K562 (cell line): Measurements from ENCODE around the gene HINT3. TPM values are rescaled to one million over a fixed set of nuclear protein-coding genes. Genes with fewer than 3 reads are reported as not detected.
"Not testable (repeated sequence)": the region's sequence is repeated elsewhere in the genome, so short reads cannot be mapped to it uniquely, and the experiment has no call there.

Experiments
- ATAC-seq: fragments of 200-7000 bp; cut with Tn5 transposase; 3 replicates; pipeline ENCODE4 v1.9.1; 2020; ENCODE audit warnings: moderate library complexity
- BruUV-seq: library from RNA; stranded (reverse); fragments of 400-500 nt; replicated peaks from 2 replicates; lab custom pipeline; 2021; lab: Mats Ljungman, UMichigan
- CTCF ChIA-PET: fragments of 300-600 bp; formaldehyde crosslinking; extraction: SDS; loops from one replicate; lab custom pipeline; 2021; ENCODE audit warnings: low intra/inter-chr PET ratio; lab: Yijun Ruan, JAX
- POLR2A ChIA-PET: fragments of 300-600, 350-650 bp; sonication (Branson Sonifier 250); formaldehyde crosslinking; extraction: SDS; loops from one replicate; lab custom pipeline; 2021; ENCODE audit warnings: antibody characterized with exemption, inconsistent platforms; lab: Yijun Ruan, JAX
- DNase-seq, 4 experiments: peaks; one replicate each; pipeline versions ENCODE4 v3.0.0 to v3.0.0-alpha.2; 2011 to 2018; ENCODE audit warnings: low spot score in 3 of 4, mixed read lengths in 3 of 4; ENCODE audit errors: extremely low read depth in 1 of 4
- FAIRE-seq: peaks from 2 replicates; lab custom pipeline; 2011; peaks lifted over from hg19 to GRCh38; lab: Jason Lieb, UNC
- H2AFZ ChIP-seq: 2 replicates; pipeline ENCODE4 v1.6.0; 2011; ENCODE audit warnings: low read depth, low read length, control low read depth, inconsistent platforms
- H3K27ac ChIP-seq: fragments of 200-600 bp; 3 replicates; pipeline ENCODE4 v1.8.0; 2011; ENCODE audit warnings: low read depth, mild to moderate bottlenecking, control low read depth, inconsistent platforms, low read length, moderate library complexity, mixed read lengths; ENCODE audit errors: extremely low read depth
- H3K27me3 ChIP-seq, 2 experiments: fragments of 300-600 bp in 1 of 2; 2 replicates in 1 of 2; 3 replicates in 1 of 2; pipeline versions ENCODE4 v1.6.0 to v1.8.0; 2011; ENCODE audit warnings: inconsistent platforms in 2 of 2, low read length in 2 of 2, mild to moderate bottlenecking in 1 of 2, mixed read lengths in 1 of 2, moderate library complexity in 1 of 2; ENCODE audit not compliant: control insufficient read depth in 2 of 2, insufficient read depth in 2 of 2
- H3K36me3 ChIP-seq: fragments of 300-600 bp; 3 replicates; pipeline ENCODE4 v1.8.0; 2011; ENCODE audit warnings: mild to moderate bottlenecking, low read length, inconsistent platforms; ENCODE audit not compliant: control insufficient read depth, insufficient read depth
- H3K4me1 ChIP-seq, 2 experiments: fragments of 200-600 bp in 1 of 2; replicated peaks in 1 of 2; 2 replicates in 1 of 2; 3 replicates in 1 of 2; pipeline versions ENCODE4 v1.5.1 to v1.8.0; 2011; ENCODE audit warnings: inconsistent platforms in 2 of 2, low read length in 2 of 2, mild to moderate bottlenecking in 1 of 2, mixed read lengths in 1 of 2, moderate library complexity in 1 of 2; ENCODE audit not compliant: control insufficient read depth in 2 of 2, insufficient read depth in 2 of 2
- H3K4me2 ChIP-seq: 2 replicates; pipeline ENCODE4 v1.6.1; 2011; ENCODE audit warnings: low read length, control low read depth, inconsistent platforms, mixed read lengths; ENCODE audit not compliant: insufficient read depth
- H3K4me3 ChIP-seq: fragments of 200-600 bp; sonication (generic), shearing (Covaris generic); 2 replicates; pipeline ENCODE4 v1.5.1; 2016; ENCODE audit warnings: control low read depth, inconsistent platforms
- H3K79me2 ChIP-seq: fragments of 200-600 bp; 3 replicates; pipeline ENCODE4 v1.8.0; 2011; ENCODE audit warnings: low read length, inconsistent platforms; ENCODE audit not compliant: control insufficient read depth, insufficient read depth
- H3K9ac ChIP-seq, 2 experiments: 2 replicates each; pipeline versions ENCODE4 v1.6.0 to v1.6.1; 2011; ENCODE audit warnings: low read depth in 2 of 2, low read length in 2 of 2, control low read depth in 1 of 2, inconsistent platforms in 1 of 2, mild to moderate bottlenecking in 1 of 2, mixed read lengths in 1 of 2; ENCODE audit not compliant: insufficient read depth in 1 of 2
- H3K9me1 ChIP-seq: one replicate; pipeline ENCODE4 v1.6.0; 2011; ENCODE audit warnings: inconsistent platforms, mild to moderate bottlenecking, low read length, moderate library complexity; ENCODE audit not compliant: control insufficient read depth, insufficient read depth
- H3K9me3 ChIP-seq: replicated peaks from 2 replicates; pipeline ENCODE4 v1.5.1; 2011; ENCODE audit warnings: low read depth, low read length, inconsistent platforms; ENCODE audit not compliant: control insufficient read depth, insufficient read depth
- H4K20me1 ChIP-seq: replicated peaks from 2 replicates; pipeline ENCODE4 v1.6.1; 2011; ENCODE audit warnings: low read length, inconsistent platforms, mixed read lengths; ENCODE audit not compliant: control insufficient read depth, insufficient read depth
- BCOR ChIP-seq: fragments of 450-650 bp; IDR thresholded peaks from 2 replicates; pipeline ENCODE4 v1.6.1; 2016
- KDM1A ChIP-seq, 2 experiments: fragments of 450-650 bp; IDR thresholded peaks; 2 replicates each; pipeline ENCODE4 v1.6.1; 2016; ENCODE audit warnings: mild to moderate bottlenecking in 2 of 2
- ZNF146 ChIP-seq: IDR thresholded peaks from one replicate; pipeline ENCODE4 v1.6.1; 2018; ENCODE audit warnings: missing compliant biosample characterization; ENCODE audit not compliant: unreplicated experiment
- WGBS: fragments of 100-300 bp; shearing (Covaris generic); methylation state at CpG from one replicate; pipeline ENCODE4 v1.1.6; 2016; ENCODE audit warnings: low coverage, mixed read lengths; ENCODE audit not compliant: insufficient coverage; ENCODE audit errors: missing lambda C conversion rate; 5-methylcytosine and 5-hydroxymethylcytosine counted together
- in situ Hi-C: fragments of 300-500 bp; cut with MboI; formaldehyde crosslinking; loops from 4 replicates; pipeline ENCODE4 v1.15.0; 2018; ENCODE audit warnings: inconsistent platforms, mixed read lengths
- intact Hi-C: fragments of 100-400 bp; cut with micrococcal nuclease; formaldehyde crosslinking; loops from 2 replicates; pipeline ENCODE4 v1.14.2; 2022
- polyA plus RNA-seq, 8 experiments: library from polyadenylated mRNA; depleted of rRNA in 4 of 8; stranded (reverse) in 5 of 8; unstranded in 3 of 8; fragments of >200 nt; fragmentation: Nextera tagmentation in 2 of 8; fragmentation: Illumina TruSeq in 1 of 8; extraction: Ambion mirVana in 2 of 8; extraction: Trizol in 1 of 8; gene quantifications; 2 replicates each; pipeline versions ENCODE4 v1.2.1 to v1.2.3, GENCODE V29; 2011 to 2014; ENCODE audit warnings: inconsistent platforms in 1 of 8, missing spikeins in 1 of 8
- total RNA-seq, 7 experiments: library from RNA; depleted of rRNA in 6 of 7; stranded (reverse); fragments of >200 nt in 6 of 7; fragmentation: Illumina TruSeq in 2 of 7; extraction: Trizol in 2 of 7; gene quantifications; 2 replicates each; pipeline versions ENCODE4 v1.2.1 to v1.2.3, GENCODE V29; 2011 to 2021; ENCODE audit warnings: low replicate concordance in 1 of 7
- TF ChIP-seq, protein P1 (sequence below): fragments of 450-650 bp; IDR thresholded peaks from 2 replicates; pipeline ENCODE4 v1.6.1; 2017; ENCODE audit warnings: antibody characterized with exemption, mild to moderate bottlenecking

HINT3 gene
- total and polyA plus RNA-seq, 9 of the 15 experiments (the other 6 are each of a cell fraction or from before 2014, with no cell fraction given), result 1.4 to 16.6 (median 10.8) TPM

GRCh38 chr6:125935520-125935919 lies 21.1 kb upstream of the HINT3 start:
- BruUV-seq, H3K9me3 ChIP-seq, DNase-seq, in situ Hi-C loops, FAIRE-seq, CTCF ChIA-PET, intact Hi-C loops, H3K36me3 ChIP-seq, H3K4me1 ChIP-seq, H3K9me1 ChIP-seq, H3K27ac ChIP-seq, H3K9ac ChIP-seq, POLR2A ChIA-PET, H3K4me2 ChIP-seq, H3K4me3 ChIP-seq, H3K79me2 ChIP-seq, ATAC-seq, H3K27me3 ChIP-seq, H2AFZ ChIP-seq, H4K20me1 ChIP-seq: not testable (repeated sequence)
- TF ChIP-seq ZNF146 (CRISPR knock-in tag), result peak; percentile 87
- TF ChIP-seq BCOR, result peak; percentile 24; the same call in 1 of the 2 replicates
- 0 out of 4 replicates have a peak, but pooled peaks of 1 of the 2 experiments have one; percentile 22 for TF ChIP-seq KDM1A (IDR thresholded peaks at IDR 0.05)
- WGBS, result 57% methylated on average over 5 of the region's 5 CpGs

GRCh38 chr6:125939026-125939425 lies 17.5 kb upstream of the HINT3 start:
- no peak overlapping the region for H3K27ac ChIP-seq
- peaks cover 10 to 31% of the 10 kb centered on the region in 2 experiments for H3K4me1 ChIP-seq
- no peak for DNase-seq
- no peaks in the 10 kb centered on the region for H3K27me3 ChIP-seq
- no peak overlapping the region for H3K4me2 ChIP-seq
- H3K9ac ChIP-seq, result no peak overlapping the region
- intact Hi-C loops, result no loop called here
- ChIA-PET POLR2A (interaction anchor here (4.0 kb wide), 1 partner anchor 16 kb away, joined by 18 read pairs; the partner anchor contains the start of gene HINT3), CTCF (no interaction called here)
- H3K79me2 ChIP-seq, result no peaks in the 10 kb centered on the region
- no peaks in the 10 kb centered on the region for H3K36me3 ChIP-seq
- TF ChIP-seq, protein P1, sequence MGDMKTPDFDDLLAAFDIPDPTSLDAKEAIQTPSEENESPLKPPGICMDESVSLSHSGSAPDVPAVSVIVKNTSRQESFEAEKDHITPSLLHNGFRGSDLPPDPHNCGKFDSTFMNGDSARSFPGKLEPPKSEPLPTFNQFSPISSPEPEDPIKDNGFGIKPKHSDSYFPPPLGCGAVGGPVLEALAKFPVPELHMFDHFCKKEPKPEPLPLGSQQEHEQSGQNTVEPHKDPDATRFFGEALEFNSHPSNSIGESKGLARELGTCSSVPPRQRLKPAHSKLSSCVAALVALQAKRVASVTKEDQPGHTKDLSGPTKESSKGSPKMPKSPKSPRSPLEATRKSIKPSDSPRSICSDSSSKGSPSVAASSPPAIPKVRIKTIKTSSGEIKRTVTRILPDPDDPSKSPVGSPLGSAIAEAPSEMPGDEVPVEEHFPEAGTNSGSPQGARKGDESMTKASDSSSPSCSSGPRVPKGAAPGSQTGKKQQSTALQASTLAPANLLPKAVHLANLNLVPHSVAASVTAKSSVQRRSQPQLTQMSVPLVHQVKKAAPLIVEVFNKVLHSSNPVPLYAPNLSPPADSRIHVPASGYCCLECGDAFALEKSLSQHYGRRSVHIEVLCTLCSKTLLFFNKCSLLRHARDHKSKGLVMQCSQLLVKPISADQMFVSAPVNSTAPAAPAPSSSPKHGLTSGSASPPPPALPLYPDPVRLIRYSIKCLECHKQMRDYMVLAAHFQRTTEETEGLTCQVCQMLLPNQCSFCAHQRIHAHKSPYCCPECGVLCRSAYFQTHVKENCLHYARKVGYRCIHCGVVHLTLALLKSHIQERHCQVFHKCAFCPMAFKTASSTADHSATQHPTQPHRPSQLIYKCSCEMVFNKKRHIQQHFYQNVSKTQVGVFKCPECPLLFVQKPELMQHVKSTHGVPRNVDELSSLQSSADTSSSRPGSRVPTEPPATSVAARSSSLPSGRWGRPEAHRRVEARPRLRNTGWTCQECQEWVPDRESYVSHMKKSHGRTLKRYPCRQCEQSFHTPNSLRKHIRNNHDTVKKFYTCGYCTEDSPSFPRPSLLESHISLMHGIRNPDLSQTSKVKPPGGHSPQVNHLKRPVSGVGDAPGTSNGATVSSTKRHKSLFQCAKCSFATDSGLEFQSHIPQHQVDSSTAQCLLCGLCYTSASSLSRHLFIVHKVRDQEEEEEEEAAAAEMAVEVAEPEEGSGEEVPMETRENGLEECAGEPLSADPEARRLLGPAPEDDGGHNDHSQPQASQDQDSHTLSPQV, result no peak
- ATAC-seq, result no peak
- H4K20me1 ChIP-seq, result no peaks in the 10 kb centered on the region
- H3K9me1 ChIP-seq, result no peaks in the 10 kb centered on the region
- 0 out of 2 replicates have a peak overlapping the region, but pooled peaks have one; percentile 18 for H2AFZ ChIP-seq
- no peak for FAIRE-seq
- H3K4me3 ChIP-seq, result no peak overlapping the region
- no peaks in the 10 kb centered on the region for H3K9me3 ChIP-seq
- BruUV-seq, result no TSS peak
- 19% methylated on average over 1 of the region's 1 CpG for WGBS
- in situ Hi-C loops, result no loop called here
